ENCODE measurements around the gene CDKN1C.
"Not testable (repeated sequence)": the region's sequence is repeated elsewhere in the genome, so short reads cannot be mapped to it uniquely, and the experiment has no call there.

CDKN1C gene

GRCh38 chr11:2909133-2909902 is 23.7 kb upstream of the CDKN1C start:
- no peak for DNase-seq (ENCODE audit: low spot score)

- no peak for DNase-seq (ENCODE audit: low spot score)
These were observed 22.6 kb upstream of the CDKN1C start for GRCh38 chr11:2908130-2908529.

DNA sequence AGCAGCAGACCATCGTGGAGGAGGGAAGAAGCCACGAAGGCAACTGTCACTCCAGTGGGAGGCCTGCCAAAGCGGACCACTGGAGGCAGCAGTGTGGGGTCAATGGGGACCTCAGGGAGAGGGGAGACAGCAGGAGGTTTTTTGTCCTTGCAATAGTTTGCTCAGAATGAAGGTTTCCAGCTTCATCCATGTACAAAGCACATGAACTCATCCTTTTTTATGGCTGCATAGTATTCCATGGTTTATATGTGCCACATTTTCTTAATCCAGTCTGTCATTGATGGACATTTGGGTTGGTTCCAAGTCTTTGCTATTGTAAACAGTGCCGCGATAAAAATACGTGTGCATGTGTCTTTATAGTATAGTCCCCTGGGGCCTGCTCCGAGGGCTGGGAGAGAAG is 19.7 kb upstream of the CDKN1C start:
- DNase-seq (ENCODE audit: low spot score) = not testable (repeated sequence)

- no peak for DNase-seq (ENCODE audit: low spot score)
These were observed 18.8 kb upstream of the CDKN1C start for GRCh38 chr11:2904153-2905052.

- no peak for DNase-seq (ENCODE audit: low spot score)
These were observed 18.1 kb upstream of the CDKN1C start for GRCh38 chr11:2903672-2904011.

DNA sequence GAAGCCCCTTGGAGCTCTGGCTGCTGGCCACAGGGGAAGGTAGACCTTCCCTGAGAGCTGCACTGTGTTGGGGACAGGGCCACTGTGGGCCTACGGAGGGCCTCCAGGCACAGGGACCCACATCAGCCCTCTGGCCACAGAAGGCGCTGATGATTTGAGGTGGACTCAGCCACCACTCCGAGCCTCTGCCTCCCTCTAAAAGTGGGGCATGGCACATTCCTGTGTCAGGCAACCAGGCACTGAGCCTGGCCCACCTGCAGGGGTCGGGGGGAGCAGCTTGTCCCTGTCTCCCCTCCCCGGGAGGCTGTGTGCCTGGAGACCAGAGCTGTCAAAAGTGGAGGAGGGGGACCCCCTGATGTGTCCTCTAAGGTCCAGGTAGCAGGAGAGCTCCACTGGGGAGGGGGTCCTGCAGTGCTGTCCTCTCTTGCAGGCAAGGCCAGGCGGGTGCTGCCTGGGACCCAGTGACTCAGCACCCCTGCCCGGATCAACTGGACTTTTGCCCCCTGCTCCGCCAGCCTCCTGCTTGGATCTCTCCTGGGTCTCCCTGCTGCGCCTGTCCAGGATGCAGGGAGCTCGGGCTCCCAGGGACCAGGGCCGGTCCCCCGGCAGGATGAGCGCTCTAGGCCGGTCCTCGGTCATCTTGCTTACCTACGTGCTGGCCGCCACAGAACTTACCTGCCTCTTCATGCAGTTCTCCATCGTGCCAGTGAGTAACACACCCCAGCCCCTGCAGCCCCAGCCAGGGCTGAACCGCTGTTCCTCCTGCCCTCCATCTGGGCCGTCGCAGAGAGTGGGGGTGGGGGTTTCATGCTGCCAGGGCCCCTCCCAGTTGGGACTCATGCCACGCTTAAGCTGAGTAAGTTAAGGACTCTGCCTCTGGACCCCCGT is 17.5 kb upstream of the CDKN1C start:
- no peak for DNase-seq (ENCODE audit: low spot score)

- DNase-seq (ENCODE audit: low spot score) = peak; percentile 93
These were observed 16.5 kb upstream of the CDKN1C start for GRCh38 chr11:2901854-2902783.

DNA sequence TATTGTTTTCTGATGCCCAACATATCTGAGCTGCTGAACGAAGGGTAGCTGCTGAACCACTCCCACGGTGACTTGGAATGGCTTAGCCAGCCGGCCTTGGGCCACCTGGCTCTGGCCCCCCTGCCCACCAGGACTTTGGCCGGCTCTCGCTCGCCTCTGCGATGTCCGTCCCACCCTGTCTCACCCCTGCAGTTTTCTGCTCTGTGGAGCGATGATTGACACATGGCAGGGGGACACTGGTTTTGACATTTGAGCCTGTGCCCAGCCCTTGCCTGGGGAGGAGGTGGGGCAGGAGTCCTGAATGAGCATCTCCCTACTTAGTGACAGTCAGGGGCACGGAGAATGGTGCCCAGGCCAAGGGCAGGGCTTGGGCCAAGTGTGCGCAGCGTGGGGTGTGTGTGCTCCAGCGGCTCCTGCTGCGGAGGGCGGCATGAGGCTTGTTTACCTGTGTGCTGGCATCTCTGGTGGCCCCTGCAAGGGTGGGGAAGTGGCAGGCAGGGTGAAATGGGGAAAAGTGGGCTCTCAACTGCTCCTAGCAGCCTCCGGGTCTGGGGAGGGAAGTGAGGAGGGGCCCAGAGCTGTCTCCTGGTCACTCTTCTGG is 15.7 kb upstream of the CDKN1C start:
- no peak for DNase-seq (ENCODE audit: low spot score)

GRCh38 chr11:2899080-2899783 is 13.7 kb upstream of the CDKN1C start:
- no peak for DNase-seq (ENCODE audit: low spot score)

DNA sequence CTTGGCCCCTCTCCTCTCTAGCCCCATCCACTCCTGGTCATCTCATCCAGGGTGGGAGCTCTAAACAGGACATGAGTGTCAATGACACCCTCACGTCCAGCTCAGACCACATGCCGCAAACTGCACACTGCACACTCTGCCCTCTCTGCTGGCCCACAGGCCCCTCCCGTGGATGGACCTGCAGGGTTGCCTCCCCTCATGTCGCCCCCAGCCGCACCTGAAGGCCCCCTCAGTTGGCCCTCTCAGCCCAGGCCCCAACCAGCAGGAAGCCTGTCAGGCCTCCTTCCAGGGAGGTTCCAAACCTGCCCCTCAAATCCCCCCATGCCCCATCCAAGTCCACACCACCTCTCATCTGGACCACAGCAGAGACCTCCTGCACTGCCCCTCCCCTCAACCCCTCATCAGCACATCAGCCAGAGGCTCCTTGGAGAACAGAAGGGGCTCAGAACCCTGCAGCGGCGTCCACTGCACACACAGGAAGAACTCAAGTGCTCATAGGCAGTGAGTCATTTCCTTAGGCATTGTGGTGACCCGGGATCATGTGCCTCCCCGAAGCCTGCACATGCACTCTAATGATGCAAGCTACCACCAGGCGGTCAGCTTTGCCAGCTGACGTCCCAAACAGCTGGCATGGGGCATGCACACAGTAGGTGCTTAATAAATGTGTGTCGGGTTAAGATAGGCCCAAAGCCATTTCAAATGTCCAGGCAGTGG is 12.9 kb upstream of the CDKN1C start:
- no peak for DNase-seq (ENCODE audit: low spot score)

DNA sequence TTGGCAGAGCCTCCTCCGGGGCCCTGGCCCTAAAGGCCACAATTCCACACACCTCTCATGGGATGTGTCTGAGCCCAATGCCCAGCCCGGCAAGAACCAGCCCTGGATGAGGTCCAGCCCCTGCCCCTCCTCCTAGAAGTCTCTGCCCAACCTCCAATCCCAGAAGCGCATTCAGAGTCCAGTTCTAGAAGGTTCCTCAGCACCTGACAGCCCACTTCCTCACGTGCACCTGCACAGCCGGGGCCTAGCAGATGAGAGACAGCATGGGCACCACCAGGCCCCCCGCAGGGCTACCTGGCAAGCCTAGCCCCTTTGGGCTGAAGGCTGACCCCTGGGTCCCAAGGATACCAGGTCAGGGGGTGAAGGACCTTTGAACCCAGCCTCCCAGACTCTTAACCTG is 11.5 kb upstream of the CDKN1C start:
- no peak for DNase-seq (ENCODE audit: low spot score)

DNA sequence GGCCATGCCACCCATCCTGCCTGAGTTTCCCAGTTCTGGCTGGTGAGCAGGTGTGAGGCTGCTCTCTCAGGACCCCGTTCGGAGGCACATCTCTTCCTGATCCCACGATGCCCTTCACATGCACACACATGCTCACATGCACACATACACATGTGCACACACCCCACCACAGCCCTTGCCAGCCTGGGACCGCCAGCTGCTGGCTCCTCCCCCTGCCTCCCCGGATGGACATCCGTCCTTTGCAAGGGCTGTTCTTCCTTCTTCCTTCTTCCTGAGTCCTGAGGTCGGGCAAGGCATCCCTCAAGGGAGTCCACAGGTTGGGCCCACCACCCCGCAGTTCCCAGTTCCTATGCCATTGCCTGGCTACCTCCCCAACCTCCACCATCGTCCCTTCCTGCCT is 10.5 kb upstream of the CDKN1C start:
- no peak for DNase-seq (ENCODE audit: low spot score)

- DNase-seq (ENCODE audit: low spot score) = no peak
These were observed 8.4 kb upstream of the CDKN1C start for GRCh38 chr11:2893935-2894334.

GRCh38 chr11:2892967-2893528 is 7.5 kb upstream of the CDKN1C start:
- peak; percentile 61 for DNase-seq (ENCODE audit: low spot score)

GRCh38 chr11:2892215-2892966 is 6.8 kb upstream of the CDKN1C start:
- peak; percentile 76 for DNase-seq (ENCODE audit: low spot score)

DNA sequence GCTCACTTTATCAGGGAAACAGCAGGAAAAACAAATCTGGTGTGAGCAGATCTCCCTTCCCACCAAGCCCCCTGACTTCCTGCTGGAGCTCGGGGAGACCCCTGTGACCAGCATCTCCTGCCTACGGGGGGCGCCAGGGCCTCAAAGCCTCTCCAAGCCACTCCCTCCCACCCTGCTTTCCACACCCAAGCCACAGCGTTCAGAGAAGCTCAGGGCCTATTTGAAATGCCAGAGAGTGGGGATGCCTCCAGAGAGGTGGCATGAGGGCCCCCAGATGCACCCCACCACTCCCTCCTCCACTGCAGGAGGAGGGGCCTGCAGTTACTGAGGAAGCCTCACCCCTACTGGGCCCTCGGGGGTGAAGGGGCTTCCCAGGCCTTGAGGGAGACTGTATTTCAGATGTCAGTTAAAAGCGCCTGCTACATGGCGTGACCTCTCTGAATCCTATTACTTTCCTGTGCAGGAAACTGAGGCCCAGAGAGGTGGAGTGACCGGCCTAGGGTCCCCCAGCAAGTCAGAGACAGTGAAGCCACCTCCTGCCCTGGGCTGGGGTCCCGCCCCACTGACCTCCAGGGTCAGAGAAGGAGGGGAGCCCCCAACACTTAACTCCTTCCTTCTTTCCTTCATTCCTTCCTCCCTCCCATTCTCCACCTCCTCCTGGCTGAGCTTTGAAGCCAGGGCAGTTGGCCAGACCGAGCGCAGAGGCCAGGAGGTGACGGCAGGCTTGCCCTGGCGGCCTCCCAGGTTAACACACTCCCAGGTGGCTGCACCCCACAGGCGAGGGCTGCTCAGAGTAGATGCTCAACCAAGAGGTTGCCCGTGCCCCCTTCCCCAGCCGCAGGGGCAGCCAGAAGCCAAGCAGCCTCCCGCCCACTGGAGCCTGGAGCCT is 6.0 kb upstream of the CDKN1C start:
- DNase-seq (ENCODE audit: low spot score) = peak; percentile 42

All from NAMALWA (cell line).